ENCODE measurements around the gene TNIK.
"Not testable (repeated sequence)": the region's sequence is repeated elsewhere in the genome, so short reads cannot be mapped to it uniquely, and the experiment has no call there.

TNIK gene

DNA sequence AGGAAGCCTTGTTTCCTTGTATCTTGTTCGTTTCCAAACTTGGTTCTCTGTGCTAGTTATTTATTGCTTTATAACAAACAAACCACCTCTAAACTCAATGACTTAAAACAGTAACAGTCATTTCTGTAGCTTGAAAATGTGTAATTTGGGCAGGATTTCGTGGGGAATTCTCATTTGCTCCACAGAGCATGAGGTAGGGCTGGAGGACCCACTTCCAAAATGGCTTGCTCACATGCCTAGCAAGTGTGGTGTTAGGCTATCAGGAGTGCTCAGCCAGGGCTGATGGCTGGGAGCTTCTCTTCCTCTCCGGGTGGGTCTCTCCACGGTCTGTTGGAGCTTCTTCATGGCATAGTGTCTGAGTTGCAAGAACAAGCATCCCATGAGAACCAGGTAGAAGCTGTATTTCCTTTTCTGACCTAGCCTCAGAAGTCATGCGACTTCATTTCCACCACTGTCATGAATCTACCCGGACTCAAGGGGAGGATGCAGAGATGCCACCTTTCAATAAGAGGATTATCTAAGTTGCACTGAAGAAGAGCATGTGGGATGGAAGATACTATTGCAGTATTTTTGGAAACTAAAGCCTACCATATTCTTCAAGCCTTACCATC lies 8.2 kb upstream of the TNIK start:
- DNase-seq: no peak

DNA sequence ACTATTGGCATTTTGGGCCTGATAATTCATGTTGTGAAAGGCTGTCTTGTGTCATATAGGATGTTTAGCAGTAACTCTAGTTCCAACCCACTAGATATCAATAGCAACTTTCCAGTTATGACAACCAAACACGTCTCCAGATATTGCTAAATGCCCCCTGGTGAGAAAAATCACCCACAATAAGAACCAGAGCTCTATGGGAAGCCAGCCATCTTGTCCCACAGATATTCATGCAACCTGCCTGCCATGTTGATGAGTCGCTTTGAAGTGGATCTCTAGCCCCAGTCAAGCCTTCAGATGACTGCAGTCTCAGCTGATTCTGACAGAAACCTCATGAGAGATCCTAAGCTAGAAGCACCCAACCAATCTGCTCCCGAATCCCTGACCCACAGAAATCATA lies 5.6 kb upstream of the TNIK start:
- no peak for DNase-seq

DNA sequence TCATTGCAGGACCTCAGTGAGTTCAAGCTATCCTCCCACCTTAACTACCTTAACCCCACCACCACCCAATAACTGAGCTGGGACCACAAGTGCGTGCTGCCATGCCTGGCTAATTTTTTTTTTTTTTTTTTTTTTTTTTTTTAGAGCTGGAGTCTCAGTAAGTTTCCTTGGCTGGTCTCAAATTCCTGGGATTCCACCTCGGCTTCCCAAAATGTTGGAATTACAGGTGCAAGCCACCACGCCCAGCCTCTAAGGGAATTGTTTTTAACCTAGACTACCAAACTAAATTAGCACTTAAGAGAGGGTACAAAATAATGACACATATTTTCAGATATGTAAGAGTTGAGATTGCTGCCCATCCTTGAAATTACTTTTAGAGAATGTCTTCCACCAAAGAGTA lies 4.3 kb upstream of the TNIK start:
- DNase-seq: no peak

DNA sequence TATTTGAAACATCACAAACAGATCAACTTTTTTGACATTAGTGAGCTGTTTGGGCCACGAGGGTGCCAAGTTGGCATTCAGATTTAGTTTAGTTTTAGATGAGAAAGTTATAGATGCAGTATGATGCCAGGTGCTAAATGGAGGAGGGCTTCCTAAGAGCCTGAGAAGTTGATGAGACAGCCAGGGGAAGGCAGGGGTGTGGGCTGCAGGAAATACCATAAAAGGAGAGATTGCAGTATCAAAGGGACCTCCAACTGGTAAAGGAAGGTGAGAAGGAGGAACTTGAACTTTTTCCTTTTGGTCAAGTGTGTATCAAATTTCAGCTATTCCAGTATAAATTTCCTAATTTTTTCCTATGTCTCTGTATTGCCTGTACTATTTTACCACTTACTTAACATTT lies 2.0 kb upstream of the TNIK start:
- DNase-seq: no peak

DNA sequence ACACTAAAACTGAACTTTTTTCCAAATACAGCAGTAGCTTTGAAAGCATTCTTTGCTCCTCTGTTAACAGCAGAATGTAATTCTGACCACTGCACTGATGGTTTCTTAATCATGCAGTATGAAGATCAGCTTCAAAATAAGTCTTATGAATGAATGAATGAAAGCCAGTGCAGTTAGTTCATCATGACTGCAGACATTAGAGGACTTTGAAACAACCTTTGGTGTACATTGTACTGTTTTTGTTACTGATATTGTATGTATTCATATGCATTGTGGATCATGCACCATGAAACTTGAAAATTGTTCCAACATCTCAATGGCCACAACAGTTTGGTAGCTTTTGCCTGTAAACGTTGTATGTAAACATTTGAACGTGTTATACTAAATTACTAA lies 1.3 kb upstream of the TNIK start:
- DNase-seq: no peak

DNA sequence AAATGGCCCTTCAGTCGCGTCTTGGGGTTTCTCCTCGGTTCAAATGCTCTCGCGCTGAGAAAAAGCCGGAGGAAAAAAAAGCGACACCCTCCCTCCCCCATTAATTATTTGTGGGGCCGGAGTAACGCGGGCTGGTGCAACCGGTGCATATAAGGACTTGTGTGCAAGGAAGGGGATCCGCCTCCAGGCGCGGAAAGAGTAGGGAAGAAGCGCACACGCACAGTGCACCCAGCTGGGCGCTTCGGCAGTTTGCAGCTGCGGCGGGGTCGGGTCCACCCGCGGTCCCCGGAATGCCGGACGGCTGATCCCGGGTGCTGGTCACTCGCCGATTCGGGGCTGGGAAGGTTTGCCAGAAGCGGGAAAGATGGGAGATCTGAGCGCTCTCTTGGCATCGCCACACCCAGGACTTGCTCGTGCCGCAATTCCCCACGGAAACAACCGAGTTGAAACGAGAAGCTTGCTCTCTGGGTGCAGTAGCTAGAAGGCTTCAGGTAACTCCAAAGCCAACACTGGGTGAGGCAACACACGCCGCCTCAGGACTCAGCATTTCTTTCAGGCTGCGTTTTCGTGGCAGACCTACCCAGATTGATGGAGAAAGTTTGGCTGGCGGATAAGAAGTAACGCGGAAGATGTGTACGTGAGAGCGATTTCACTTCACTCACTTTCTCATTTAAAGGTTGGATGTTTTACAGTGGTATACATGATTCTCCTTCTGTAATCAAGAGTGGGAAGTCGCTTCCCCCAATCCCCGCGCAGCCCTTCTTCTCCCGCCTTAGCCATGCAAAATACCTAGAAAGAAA lies 720 bp upstream of the TNIK start:
- DNase-seq: no peak

DNA sequence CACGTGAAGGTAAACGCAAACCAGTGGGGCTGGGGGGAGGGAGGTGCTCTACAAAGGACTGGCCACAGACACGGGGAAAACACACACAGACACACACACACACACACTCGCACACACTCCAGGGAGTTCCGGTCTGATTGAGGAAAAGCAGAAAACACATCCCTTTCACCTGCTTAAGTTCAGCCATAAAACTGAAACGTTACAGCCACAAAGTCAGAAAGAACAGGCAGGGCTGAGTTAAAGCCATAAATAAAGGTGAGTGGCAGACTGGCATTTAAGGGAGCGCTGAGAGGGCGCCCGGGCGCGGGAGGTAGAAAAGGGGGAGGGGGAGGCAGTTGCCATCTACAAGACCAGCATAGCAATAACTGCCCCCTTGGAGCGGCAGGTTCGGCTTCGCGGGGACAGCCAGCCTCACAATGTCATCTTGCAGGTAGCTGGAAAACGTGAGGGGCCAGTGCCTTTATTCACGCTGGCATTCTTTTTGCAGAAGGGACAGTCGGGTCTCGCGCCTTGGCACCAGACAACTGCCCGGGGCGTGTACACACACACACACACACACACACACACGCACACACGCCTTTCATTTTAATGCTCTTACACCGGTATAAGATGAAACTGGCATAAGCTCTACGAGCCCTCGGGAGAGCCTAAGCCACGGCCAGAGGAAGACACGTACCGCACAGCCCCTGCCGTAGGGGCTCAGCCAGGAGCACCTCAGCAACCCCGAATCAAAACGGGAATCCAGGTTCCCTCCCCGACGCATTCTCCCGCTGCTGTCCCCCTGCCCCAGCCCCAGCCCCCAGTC lies 866 bp downstream of the TNIK start:
- no peak for DNase-seq

DNA sequence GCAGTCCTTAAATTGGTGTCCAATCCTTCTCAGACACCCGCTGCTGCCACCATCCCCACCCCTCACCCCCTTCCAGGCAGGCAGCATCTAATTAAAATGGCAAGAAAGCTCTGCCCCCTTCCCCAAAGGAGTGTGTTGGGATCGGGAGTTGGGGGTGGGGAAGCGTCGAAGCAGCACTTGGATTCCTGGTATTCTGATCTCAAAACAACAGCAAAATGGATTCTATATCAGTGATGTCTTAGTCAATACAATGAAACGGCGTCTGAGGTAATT lies 1.4 kb downstream of the TNIK start:
- no peak for DNase-seq

DNA sequence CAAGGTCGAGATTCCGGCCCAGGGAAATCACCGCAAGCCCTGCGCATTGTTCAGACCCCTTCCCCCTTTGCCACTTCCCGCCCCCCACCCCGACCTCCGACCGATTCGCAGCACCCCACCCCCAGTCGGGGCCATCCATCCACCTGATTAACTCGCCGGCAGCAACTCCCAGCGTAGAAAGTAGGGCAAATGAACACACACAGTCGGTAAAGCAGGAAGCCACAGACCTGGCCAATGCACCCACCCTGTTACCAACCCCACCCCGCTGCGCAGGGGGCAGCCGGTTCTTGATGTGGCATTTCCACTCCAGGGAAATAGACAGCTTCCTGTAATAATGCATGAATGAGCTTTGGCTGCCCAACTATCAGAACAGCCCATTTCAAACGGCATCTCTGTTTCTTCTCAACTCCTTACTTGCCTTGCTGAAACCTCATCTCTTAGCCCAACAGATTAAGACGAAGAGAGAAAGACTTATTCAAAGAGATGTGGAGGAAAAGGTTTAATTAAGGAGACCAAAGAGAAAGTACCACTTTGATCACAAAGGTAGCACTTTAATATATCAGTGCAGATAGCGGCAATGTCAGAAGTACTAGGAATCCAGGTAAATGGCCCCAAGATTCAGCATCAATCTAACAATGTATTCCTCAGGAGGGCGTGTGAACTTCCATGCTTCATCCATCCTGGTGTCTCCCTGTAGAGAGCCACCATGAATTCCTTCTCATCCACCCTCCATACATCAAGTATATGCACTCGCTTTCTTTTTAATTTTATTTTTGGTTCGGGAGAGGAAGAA lies 1.9 kb downstream of the TNIK start:
- no peak for DNase-seq

DNA sequence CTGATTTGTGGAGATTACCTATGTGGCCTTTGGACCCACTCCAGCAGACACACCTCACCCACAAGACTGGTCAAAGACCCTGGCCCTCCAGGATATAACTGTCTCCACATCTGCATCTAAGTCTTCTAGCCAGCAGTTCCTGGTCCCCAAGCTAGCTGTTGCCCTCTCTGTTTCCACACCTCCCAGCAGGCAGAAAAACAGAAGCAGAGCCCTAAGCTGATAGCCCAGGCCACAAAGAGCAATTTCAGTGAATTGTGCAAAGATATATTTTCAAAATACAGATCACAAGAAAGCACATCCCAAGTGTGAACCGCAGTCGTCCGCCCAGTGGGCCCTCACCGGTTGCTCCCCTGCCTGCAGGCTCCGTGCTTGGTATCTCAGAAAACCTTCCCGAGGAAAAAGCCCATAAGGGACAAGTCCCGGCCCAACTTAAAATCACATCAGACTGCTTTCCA lies 2.6 kb downstream of the TNIK start:
- DNase-seq: no peak

DNA sequence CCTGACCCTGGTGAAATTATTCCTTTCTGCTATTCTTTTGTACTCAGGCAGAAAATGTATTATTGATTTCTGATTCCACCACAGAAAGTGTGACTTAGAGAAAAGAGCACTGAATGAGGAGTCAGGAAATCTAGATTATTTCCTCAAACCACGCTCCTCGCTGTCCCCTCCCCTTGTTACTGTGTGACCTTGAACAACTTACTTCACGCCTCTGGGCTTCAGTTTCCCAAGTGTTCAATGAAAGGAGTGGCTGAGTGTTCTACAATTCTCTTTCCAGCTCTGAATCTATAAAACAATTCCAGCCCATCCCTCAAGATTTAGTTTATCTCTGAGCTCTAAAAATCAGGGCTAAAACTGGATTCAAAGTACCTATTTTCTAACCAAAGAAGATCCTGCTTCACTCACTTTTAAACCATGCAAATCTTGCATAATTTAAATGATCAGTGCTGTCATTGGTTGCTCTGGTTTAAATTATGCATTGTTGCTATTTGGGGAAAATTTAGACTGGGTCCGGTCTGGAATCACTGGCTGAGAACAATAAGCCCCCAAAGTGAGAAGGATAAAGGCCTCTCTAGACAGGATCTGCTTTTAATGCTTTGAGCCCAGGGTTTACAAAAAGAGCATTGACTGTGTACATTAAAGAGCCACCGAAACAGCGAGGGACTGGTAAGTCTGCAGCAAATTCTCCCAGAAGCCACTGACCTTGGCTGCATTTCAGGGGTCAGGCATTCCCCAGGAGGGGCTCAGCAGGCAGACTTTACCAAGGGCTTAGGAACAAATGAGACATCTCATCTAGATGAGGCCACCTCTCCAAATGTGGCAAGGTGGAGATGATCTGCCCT lies 3.2 kb downstream of the TNIK start:
- no peak for DNase-seq

DNA sequence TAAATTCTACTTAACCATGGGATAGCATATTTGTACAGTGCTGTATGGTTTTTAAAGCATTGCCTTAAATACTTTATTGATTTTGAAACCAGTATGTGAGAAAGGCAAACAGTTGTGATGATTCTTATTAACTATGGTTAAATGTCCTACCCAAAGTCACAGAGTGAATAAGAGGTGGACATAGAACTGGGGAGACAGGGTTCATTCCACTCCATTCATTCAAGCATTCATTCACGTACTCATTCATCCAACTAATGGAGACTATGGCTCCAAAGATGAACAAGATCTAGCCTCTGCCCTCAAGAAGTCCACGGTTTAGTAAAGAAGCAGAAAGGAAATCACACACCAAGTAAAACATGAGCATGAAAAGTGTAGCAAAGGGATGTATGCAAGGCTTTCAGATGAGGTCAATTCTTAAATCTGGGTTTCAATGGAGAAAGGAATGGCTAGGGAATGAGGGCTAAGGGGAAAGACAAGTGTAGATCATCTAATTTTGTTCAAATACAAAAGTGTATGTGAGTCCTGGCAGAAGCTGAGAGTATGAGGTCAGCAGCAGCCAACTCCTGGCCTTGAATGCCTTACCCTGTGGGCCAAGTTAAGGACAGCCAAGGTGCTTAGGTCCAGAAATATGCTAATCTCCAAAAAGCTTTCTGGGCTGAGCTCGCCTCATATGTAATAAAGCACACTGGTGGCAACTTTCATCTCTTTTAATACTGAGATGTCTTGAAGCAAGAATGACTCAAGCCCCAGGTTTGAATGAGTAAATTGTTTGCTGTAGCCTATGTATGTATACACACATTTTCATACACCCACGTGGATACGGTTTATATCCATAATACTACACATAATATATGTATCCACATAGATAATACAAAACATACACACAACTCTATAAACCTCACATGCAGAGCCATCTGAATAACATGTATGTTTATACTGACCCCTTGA lies 4.3 kb downstream of the TNIK start:
- no peak for DNase-seq

DNA sequence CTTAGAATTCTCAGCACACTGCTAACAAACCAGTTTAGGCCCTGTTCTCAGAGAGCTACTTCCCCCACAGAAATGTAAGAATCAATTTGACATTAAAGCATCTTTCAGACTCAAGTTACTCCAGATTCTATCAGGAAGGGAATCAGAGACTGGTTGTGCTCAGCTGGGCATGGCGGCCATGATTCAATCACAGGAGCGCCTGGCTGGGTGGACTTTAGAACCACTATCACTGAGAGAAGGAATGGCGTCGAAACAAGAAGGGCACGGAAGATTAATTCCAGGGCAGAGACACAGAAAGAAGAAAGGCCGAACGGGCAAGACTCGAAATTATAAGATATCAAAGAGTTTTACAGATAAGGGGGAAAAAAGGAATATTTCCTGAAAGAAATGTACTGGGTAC lies 6.2 kb downstream of the TNIK start:
- DNase-seq: no peak

DNA sequence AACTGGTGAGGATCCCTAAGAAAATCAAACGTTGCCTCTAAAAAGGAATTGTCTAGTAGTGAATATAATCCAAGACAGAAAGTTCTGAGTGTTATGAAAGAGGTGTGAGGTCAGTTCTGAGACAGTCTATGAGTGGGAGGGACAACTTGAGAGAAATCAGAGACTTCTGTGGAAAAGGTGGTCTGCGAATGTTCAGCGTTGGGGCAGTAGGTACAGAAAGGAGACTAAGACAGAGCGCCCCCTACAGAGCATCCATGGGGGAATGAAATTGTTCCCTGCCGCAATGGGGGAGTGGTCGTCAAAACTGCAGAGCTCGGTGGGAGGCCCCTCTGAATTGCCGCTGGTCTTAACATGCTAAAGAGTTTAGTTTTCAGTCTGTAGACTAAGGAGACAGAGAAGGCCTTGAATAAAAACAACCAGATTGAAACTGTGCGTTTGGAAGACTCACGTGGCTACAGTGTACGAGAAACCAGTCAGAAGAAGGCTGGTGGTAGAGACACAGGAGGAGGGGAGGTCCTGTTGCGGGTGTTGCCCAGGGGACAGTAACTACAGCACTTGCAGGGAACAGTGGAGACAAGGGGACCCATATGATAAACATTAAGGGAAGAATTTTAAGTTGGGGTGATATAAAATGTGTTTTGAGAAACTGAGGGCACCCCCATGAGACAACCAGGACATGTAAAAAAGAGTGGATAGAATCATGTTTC lies 6.9 kb downstream of the TNIK start:
- DNase-seq: no peak

DNA sequence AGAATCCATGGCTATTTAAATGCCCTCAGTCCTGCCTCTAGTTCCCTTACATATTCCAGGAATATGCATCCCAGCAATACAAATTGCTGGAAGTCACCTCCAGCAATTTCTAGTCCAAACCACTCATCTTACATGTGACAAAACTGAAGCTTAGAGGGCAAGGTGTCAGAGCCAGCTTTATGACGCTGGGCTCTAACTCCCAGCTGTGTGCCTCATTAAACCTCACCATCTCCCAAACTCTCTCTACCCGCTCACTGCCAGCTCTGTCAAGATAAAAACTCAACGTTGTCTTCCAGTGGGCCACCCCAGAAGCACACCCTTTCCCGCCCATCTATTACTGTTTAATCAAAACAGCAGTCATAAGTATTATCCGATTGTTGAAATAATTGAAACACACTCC lies 7.9 kb downstream of the TNIK start:
- DNase-seq: no peak

DNA sequence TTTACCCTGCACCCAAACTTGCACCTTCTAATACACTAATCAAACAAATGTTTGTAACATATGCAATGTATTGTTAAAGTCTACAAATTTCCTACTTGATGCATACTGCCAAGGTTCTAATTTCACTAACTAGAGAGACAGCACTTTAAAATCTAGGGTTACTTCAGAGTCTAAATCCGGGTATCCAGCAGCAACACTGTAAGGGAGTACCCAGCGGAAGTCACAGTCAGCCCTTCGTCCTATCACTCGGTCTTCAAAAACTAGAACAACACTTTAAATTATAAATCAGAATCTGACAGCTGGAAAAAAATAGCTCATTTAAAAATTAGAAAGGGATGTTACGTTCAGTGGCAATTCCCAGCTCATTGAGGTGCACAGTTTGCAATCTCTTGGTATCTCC lies 8.3 kb downstream of the TNIK start:
- no peak for DNase-seq

DNA sequence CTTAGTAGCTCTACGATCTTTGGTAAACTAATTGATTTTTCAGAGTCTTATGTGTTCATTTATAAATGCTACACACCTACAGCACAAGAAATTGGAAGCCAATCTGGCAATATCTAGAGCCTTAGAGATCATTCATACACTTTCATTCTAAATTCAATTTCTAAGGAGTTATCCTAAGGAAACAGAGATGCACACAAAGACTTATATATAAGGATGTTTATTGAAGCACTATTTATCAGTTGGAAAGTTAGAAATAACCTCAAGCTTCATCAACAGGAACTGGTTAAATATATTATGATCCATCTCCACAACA lies 12.7 kb downstream of the TNIK start:
- not testable (repeated sequence) for DNase-seq

DNA sequence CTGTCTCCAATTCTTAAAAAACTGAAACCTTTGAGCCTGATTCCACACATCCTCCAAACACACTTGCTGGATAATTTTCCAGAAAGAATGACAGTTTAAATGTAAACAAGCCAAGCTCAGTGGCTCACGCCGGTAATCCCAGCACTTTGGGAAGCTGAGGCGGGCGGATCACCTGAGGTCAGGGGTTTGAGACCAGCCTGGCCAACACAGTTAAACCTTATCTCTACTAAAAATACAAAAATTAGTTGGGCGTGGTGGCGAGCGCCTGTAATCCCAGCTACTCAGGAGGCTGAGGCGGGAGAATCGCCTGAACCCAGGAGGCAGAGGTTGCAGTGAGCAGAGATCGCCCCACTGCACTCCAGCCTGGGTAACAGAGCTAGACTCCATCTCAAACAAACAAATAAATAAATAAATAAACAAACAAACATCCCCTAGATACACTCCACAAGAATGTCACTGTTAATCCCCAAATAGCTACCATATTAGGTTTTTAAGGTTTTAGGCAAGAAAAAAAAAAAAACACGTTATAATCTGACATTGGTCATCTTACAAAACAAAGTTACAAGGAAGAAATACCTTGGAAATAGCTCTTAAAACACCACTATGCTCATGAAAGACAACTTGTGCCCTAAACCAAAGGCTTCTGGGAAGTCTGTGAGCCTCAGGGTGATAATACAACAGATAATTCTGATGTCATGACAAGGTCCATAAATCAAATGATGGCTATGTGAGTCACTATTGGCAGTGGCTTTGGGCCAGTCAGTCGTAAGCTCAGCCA lies 13.2 kb downstream of the TNIK start:
- no peak for DNase-seq

DNA sequence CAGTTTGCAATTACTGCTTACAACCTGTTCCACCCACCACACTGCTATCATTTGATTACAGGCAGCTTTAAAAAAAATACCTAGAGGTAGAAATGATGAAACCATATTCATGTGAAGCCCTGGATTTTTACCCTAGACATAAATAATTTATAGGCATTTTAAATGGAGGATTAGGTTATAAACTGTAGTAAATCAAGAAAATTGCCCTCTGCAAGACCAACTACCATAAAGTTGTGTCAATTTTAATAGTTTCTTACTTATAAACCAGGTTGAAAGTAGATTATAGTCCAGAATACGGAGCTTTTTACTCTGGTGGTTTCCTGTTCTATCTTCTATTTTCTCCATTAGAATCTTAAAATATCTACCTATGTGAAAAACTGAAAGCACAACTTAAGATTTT lies 13.9 kb downstream of the TNIK start:
- DNase-seq: no peak

DNA sequence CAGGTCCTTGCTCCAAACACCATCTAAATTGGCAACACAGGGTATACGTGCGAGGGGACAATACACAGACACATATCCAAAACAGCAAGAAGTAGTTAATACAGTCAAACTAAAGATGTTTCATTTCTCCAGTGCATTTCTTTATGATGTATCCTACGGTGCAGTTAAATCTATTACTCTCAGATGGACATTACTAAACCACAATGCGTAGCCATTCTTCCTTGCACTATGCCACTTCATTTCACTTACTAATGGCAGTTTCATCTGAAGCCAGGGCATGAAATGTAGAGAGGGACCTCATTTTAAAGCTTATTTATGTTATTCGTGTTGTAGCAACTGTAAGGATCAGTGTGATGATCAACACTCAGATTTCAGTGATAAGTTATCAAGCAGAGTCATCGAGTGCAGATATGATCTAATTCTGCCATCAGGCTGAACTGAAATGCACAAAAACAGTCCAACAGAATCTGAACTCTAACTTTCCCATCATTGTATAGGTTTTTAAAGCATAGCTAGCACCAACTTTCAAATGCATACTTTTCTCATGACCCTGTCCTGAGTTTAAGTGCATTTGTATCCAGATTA lies 14.5 kb downstream of the TNIK start:
- DNase-seq: no peak

Measured in GF-D8 (cell line).